Ovary (tissue), 3 donors: ENCODE data around the gene THY1.

Source experiments
- CTCF ChIP-seq, 3 donors: fragments of 450-650 bp in 2 of 3; fragments of 200-600 bp in 1 of 3; IDR thresholded peaks; one replicate each; pipeline versions ENCODE4 v1.5.1 to v1.8.0; 2016 to 2022; ENCODE audit warnings: antibody characterized with exemption in 3 of 3, mild to moderate bottlenecking in 1 of 3
- EP300 ChIP-seq: sonication (generic); formaldehyde crosslinking; IDR thresholded peaks from one replicate; pipeline ENCODE4 v1.6.1; 2017; ENCODE audit warnings: antibody characterized with exemption
- donor health status: DM: no; HTN: no; CAD: no.

DNA sequence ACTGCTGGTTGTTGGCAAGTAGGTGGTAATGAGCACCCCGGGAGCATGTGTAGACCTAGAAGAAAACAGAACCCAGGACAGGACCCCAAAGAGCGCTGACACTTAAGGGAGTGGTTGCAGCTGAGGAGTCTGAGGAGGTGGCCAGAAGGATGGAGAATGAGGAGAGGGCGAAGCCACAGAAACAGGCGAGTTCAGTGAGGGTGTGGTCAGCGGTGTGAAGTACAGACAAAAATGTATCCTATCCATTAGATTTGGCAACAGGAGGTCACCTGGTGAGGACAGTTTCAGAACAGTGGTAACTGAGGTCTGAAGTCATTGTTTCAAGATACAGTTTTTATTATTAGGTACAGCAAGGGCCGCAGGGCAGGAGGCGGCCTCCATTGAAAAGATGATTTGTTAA, 8.6 kb upstream of the THY1 start:
- no peak for TF ChIP-seq EP300
- no peak for TF ChIP-seq CTCF (IDR thresholded peaks at IDR 0.05)
